ENCODE data around the gene SDHB.

SDHB gene

DNA sequence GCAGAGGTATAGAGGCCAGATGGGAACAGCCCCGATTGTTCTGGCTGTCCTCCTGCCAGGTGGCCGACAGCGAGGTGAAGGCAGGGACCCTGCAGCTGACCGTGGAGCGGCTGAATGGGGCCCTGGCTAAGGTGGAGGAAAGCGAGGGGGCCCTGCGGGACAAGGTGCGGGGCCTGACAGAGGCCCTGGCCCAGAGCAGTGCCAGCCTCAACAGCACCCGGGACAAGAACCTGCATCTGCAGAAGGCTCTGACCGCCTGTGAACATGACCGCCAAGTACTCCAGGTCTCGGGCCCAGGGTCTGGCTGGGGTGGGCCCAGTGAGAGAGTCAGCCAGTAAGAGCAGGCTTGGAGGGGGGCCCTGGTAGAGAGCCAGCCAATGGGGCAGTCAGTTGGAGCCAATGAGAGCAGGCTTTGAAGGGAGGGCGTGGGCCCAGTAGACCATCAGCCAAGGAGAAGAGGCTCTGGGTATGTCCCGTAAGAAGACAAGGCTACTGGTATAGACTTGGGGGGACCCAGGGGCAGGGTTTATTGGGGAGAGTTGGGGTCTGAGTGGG lies 84.7 kb downstream of the SDHB start:
- DNase-seq (ENCODE audit: low spot score) = no peak
